Dendritic cell treated with granulocyte-macrophage colony-stimulating factor and Interleukin-4, amounts not matched to agents 40 ng/mL and 50 ng/mL, for 4 days (primary cell): ENCODE data around the gene FLNC.

Experiments
- H3K27ac Mint-ChIP-seq: one replicate; pipeline ENCODE4 v1.8.0; 2022; ENCODE audit warnings: mild to moderate bottlenecking, mixed read lengths
- H3K27me3 Mint-ChIP-seq: one replicate; pipeline ENCODE4 v1.8.0; 2022; ENCODE audit warnings: mild to moderate bottlenecking, mixed read lengths
- H3K36me3 Mint-ChIP-seq: one replicate; pipeline ENCODE4 v1.8.0; 2022; ENCODE audit warnings: low read depth, mixed read lengths
- H3K4me1 Mint-ChIP-seq: one replicate; pipeline ENCODE4 v1.8.0; 2022; ENCODE audit warnings: low read depth, mixed read lengths
- H3K4me3 Mint-ChIP-seq: one replicate; pipeline ENCODE4 v1.8.0; 2022; ENCODE audit warnings: mild to moderate bottlenecking, moderate library complexity, mixed read lengths
- H3K9me3 Mint-ChIP-seq: one replicate; pipeline ENCODE4 v1.8.0; 2022; ENCODE audit warnings: mixed read lengths
- intact Hi-C: fragments of 100-400 bp; cut with micrococcal nuclease; formaldehyde crosslinking; loops from one replicate; pipeline ENCODE4 v1.15.0; 2022

Gene FLNC

DNA sequence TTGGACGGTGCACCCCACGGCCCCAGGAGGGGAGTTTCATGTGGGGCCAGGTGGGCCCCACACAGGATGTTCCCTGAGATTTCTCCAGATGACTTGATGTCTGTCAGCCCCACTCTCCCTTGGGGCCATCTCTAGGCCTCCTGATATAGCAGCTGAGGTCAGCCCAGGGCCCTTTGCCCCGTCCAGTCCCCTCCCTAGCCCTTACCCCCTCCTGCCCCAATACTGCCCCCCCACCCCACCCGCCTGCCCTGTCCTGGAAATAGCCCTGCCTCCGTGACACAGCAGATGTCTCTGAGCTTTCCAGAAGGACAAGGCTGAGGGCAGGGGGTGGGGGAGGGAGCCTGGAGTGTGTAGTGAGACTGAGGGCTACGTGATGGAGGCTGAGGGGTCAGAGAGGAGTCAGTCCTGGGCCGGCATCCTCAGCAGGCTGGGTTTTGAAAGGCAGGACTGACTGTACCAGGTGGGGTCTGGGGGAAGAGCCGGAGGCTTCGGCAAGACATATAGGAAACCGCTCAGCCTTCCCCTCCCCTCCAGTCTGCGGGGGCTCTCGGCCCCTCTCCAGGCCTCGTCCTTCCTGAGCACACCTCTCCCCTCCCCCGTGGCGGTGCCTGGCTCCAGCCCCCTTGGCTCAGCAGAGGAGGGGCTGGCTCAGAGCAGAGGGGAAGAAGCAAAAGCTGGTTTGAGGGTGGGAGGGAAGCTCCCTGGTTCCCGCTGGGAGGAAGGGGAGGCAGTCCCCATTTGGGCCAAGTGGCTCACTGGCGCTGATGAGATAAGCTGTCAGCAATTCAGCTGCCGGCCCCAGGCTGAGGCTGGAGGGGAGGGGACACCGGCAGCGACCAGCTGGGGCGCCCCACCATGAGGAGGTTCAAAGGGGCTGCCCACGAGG lies 2.0 kb downstream of the FLNC start:
- H3K27me3 Mint-ChIP-seq = peaks cover 77% of the 10 kb centered on the region
- no peaks in the 10 kb centered on the region for H3K9me3 Mint-ChIP-seq
- H3K36me3 Mint-ChIP-seq = no peaks in the 10 kb centered on the region

DNA sequence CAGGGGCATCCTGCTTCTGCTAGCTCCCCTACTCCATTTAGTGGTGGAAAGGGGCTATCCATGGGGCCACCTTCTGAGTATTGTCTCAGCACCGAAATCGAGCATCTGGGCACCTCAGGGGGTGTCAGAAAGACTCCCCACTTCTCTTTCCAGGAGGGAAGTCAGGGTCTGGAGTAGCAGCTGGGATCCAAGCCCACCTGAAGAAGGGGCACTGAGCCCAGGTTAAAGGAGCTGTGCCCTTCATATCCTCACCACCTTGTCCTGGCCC lies 2.6 kb downstream of the FLNC start:
- Mint-ChIP-seq H3K4me3 (no peak overlapping the region), H3K4me1 (peaks cover 42% of the 10 kb centered on the region), H3K9me3 (no peaks in the 10 kb centered on the region), H3K27me3 (peaks cover 72% of the 10 kb centered on the region), H3K36me3 (no peaks in the 10 kb centered on the region), H3K27ac (no peak overlapping the region)
- intact Hi-C loops = no loop called here

More for the DNA sequence above, 2.0 kb downstream of the FLNC start:
- H3K4me1 Mint-ChIP-seq = peaks cover 42% of the 10 kb centered on the region
- no peak overlapping the region for H3K4me3 Mint-ChIP-seq
- no peak overlapping the region for H3K27ac Mint-ChIP-seq
- intact Hi-C loops = no loop called here

DNA sequence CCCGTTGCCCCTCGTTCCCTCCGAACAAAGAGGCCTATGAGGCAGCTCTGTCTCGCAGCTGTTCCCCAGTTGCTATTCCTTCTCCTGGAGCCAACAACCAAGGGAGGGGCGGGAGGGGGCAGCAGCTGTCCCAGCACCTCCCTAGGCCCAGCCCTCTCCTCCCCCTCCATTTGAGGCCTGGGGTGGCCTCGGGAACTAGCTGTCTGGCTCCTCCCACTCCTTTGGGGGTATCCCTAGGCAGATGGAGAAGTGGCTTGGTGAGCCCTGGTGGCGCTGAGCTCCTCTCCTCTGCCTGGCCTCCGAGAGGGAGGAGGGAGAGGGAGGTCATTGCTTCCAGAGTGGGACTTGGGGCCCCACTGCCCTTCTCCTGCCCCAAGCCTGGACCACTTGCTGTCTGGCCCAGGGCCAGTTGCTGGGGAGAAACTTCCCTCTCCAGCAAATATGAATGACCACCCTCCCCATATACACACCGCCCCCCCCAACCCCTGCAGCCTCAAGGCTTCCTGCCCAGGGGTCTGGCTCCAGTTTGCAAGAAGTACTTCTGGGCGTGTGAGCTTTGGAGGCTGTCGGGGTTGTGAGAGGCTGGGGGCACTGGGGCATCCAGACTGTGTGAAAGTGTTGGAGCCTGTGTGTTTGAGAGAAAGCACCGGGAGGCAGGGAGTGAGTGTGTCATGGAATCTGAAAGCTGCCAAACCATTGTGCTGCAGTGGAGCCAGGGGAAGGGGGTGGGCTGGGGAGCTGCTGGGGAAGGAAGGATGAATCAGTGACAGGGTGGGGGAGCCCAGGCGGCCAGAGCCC lies 3.1 kb downstream of the FLNC start:
- H3K27ac Mint-ChIP-seq = no peak overlapping the region
- no peaks in the 10 kb centered on the region for H3K36me3 Mint-ChIP-seq
- H3K9me3 Mint-ChIP-seq = no peaks in the 10 kb centered on the region
- intact Hi-C loops = no loop called here
- H3K4me3 Mint-ChIP-seq = no peak overlapping the region
- H3K27me3 Mint-ChIP-seq = peaks cover 67% of the 10 kb centered on the region
- peaks cover 42% of the 10 kb centered on the region for H3K4me1 Mint-ChIP-seq

DNA sequence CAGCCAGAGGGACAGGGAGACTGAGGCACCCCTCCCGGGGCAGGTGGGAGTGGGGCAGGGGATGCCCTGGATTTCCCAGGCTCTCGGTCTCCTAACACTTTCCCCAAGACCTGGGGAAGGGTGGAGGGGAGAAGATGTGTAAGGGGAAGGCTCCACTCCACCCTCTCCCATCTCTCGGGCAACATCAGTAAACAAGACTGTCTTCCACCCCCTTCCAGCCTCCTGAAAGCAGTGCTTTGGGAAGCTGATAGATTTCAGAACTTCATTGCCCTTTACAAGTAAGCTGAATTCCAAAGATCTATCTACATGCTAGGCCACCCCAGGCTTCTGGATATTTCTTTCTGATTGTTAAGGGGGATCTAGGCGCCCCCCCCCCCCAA lies 3.7 kb downstream of the FLNC start:
- Mint-ChIP-seq H3K27ac (no peak overlapping the region), H3K4me3 (no peak overlapping the region), H3K36me3 (no peaks in the 10 kb centered on the region), H3K9me3 (no peaks in the 10 kb centered on the region), H3K27me3 (peaks cover 62% of the 10 kb centered on the region), H3K4me1 (peaks cover 42% of the 10 kb centered on the region)
- intact Hi-C loops = no loop called here

- H3K9me3 Mint-ChIP-seq = no peaks in the 10 kb centered on the region
- H3K4me1 Mint-ChIP-seq = peaks cover 34% of the 10 kb centered on the region
- peaks cover 51% of the 10 kb centered on the region for H3K27me3 Mint-ChIP-seq
- H3K4me3 Mint-ChIP-seq = no peak overlapping the region
- no peaks in the 10 kb centered on the region for H3K36me3 Mint-ChIP-seq
- no peak overlapping the region for H3K27ac Mint-ChIP-seq
- intact Hi-C loops = no loop called here
Measured at GRCh38 chr7:128835231-128835751, 5.1 kb downstream of the FLNC start.

- peaks cover 44% of the 10 kb centered on the region for H3K27me3 Mint-ChIP-seq
Measured at GRCh38 chr7:128835790-128836641, 5.8 kb downstream of the FLNC start.

DNA sequence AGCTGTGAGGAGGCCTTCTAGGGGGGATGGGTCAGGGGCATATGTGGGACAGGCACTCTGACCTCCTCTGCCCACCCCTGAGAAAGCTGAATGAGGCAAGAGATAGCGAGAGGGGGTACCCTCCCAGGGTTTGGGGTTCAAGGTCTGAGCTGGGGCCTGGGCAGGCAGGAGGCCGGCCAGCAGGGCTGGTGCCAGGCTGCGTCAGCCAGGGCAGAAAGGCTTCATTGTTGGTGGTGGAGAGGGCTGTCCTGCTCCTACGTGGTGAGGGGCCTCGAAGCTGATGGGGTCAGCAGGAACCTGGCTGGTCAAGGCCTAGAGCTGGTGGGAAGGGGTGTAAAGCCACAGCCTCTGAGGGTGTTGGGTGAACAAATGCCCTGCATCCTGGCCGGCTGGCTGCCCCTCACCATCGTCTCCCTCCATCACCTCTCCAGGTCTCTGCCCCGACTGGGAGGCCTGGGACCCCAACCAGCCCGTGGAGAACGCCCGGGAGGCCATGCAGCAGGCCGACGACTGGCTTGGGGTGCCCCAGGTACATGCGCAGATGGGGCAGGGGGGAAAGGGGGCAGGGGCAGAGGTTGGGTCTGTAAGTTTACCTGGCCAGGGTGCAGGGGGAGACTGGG lies 6.6 kb downstream of the FLNC start:
- Mint-ChIP-seq H3K27ac (no peak overlapping the region), H3K4me3 (no peak overlapping the region), H3K9me3 (no peaks in the 10 kb centered on the region), H3K4me1 (peaks cover 21% of the 10 kb centered on the region), H3K36me3 (no peaks in the 10 kb centered on the region), H3K27me3 (peaks cover 36% of the 10 kb centered on the region)
- intact Hi-C loops = no loop called here

More at GRCh38 chr7:128835790-128836641, 5.8 kb downstream of the FLNC start:
- Mint-ChIP-seq H3K36me3 (no peaks in the 10 kb centered on the region), H3K27ac (no peak overlapping the region), H3K4me3 (no peak overlapping the region), H3K4me1 (peaks cover 27% of the 10 kb centered on the region), H3K9me3 (no peaks in the 10 kb centered on the region)
- intact Hi-C loops = no loop called here

GRCh38 chr7:128837521-128837921 lies 7.3 kb downstream of the FLNC start:
- Mint-ChIP-seq H3K27me3 (peaks cover 30% of the 10 kb centered on the region), H3K4me3 (no peak overlapping the region), H3K4me1 (peaks cover 19% of the 10 kb centered on the region), H3K36me3 (no peaks in the 10 kb centered on the region), H3K9me3 (no peaks in the 10 kb centered on the region), H3K27ac (no peak overlapping the region)
- intact Hi-C loops = no loop called here

DNA sequence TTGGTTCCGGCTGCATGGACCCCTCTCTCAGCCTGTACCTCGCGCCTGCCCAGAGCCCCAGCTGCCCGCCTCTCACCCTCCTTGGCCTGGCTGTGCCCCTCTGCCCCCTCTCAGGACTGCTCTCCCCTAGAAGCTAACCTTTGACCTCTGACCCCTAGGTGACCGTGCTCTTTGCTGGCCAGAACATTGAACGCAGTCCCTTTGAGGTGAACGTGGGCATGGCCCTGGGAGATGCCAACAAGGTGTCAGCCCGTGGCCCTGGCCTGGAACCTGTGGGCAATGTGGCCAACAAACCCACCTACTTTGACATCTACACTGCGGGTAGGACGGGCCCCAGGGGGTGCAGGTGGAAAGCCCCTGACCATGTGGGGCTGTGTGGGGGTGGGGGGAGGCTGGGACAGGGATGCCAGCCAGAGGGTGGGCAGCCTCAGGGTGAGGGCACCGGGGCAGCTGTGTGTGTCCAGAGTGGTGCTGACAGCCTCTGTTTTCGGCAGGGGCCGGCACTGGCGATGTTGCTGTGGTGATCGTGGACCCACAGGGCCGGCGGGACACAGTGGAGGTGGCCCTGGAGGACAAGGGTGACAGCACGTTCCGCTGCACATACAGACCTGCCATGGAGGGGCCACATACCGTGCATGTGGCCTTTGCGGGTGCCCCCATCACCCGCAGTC lies 8.0 kb downstream of the FLNC start:
- H3K27me3 Mint-ChIP-seq = peaks cover 23% of the 10 kb centered on the region
- H3K36me3 Mint-ChIP-seq = no peaks in the 10 kb centered on the region
- H3K4me1 Mint-ChIP-seq = peaks cover 11% of the 10 kb centered on the region
- no peaks in the 10 kb centered on the region for H3K9me3 Mint-ChIP-seq
- intact Hi-C loops = no loop called here
- no peak overlapping the region for H3K4me3 Mint-ChIP-seq
- no peak overlapping the region for H3K27ac Mint-ChIP-seq

DNA sequence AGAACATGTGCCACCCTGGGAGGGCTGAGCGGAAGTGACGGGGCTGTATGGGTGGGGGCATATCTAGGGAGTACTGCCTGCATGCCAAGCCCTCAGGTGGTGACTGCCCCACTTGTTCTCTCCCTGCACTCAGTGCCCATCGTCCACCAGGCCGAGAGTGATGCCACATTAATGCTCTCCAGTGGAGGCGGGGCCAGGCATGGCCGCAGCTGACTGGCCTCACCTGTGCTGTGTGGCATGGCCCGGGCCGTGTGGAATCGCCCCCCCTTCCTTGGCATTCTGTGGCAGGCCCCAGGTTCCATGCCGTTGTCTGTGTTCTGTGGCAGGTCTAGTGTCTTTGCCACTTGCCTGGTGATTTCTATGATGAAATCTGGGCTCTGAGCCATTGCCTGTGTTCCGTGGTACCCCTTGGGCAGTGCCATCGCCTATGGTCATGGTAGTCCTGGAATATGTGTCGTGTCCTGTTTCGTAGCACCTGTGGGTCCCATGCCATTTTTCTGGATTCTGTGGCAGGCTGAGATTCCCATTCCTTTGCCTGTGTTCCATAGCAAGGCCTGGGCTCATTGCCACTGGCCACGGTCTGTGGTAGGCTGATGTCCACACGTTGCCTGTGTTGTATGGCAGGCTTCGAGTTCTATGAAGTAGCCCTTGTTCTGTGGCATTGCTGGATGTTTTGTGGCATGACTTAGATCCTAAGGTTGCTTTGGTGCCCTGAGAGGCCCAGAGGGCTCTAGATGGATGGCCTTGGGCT lies 8.9 kb downstream of the FLNC start:
- Mint-ChIP-seq H3K4me1 (peaks cover 6% of the 10 kb centered on the region), H3K9me3 (no peaks in the 10 kb centered on the region), H3K27me3 (peaks cover 14% of the 10 kb centered on the region), H3K36me3 (no peaks in the 10 kb centered on the region), H3K27ac (no peak overlapping the region), H3K4me3 (no peak overlapping the region)
- intact Hi-C loops = no loop called here

- intact Hi-C loops = loop anchor here (5.0 kb wide), 1 partner anchor 43 kb away; no protein-coding TSS in a partner anchor
- Mint-ChIP-seq H3K9me3 (no peaks in the 10 kb centered on the region), H3K36me3 (no peaks in the 10 kb centered on the region), H3K27ac (no peak overlapping the region), H3K4me1 (peaks cover 6% of the 10 kb centered on the region), H3K27me3 (peaks cover 10% of the 10 kb centered on the region), H3K4me3 (no peak overlapping the region)
Measured at GRCh38 chr7:128839751-128840177, 9.6 kb downstream of the FLNC start.

DNA sequence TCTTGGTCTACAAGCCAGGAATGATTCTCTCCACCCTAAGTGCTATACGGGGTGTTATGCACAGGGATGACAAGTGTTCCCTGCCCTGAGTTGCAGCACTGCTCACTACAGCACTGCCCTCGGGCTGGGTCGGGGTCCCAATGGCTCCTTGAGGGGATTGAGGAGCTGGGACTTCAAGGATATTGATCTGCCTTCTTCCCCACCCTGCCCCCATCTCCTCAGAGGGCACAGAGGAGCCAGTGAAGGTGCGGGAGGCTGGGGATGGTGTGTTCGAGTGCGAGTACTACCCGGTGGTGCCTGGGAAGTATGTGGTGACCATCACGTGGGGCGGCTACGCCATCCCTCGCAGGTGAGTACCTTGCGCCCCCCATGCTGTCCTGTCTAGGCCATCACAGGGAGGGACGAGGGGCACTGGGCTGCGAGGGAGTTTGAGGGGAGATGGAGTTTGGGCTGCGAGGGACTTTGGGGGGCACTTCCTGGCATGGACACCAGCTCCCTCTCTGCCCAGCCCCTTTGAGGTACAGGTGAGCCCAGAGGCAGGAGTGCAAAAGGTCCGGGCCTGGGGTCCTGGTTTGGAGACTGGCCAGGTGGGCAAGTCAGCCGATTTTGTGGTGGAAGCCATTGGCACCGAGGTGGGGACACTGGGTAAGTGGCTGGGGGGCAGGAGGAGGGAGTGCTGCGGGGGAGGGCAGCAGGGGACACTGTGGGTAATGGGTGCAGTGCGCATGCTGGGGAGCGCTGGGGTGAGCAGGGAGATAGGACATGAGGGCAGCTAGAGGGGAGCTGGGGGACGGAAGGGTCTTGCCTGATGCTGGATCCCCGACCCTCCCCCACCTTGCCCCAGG lies 10.3 kb downstream of the FLNC start:
- H3K36me3 Mint-ChIP-seq = no peaks in the 10 kb centered on the region
- H3K27ac Mint-ChIP-seq = no peak overlapping the region
- H3K9me3 Mint-ChIP-seq = no peaks in the 10 kb centered on the region
- no peak overlapping the region for H3K4me3 Mint-ChIP-seq
- H3K4me1 Mint-ChIP-seq = peaks cover 6% of the 10 kb centered on the region
- H3K27me3 Mint-ChIP-seq = peaks cover 4% of the 10 kb centered on the region
- intact Hi-C loops = loop anchor here (5.0 kb wide), 1 partner anchor 42 kb away; no protein-coding TSS in a partner anchor
